Activated T-cell treated with anti-CD3 and anti-CD28 coated beads for 48 hours (primary cell): ENCODE data around the gene DOC2B.
"Not testable (repeated sequence)": the region's sequence is repeated elsewhere in the genome, so short reads cannot be mapped to it uniquely, and the experiment has no call there.

Experiments
- DNase-seq: peaks from one replicate; pipeline ENCODE4 v3.0.0-alpha.2; 2020; ENCODE audit warnings: low read depth

Gene DOC2B

DNA sequence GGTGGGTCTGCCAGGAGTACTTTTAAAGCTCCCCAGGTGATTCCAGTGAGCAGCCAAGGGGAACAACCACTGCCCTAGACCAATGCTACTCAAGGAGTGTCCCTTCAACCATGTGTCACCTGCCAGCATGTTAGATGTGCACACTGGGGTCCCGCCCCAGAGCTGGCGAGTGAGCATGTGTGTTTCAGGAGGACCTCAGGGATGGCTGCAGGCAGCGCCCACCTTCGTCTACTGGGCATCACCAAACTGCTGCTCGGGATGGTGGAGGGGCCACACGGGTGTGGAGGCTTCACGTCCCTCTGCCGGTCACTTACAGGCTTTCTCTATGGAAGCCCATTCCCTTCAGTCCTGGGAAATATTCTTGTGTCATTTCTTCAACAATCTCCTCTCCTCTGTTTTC is 29.0 kb upstream of the DOC2B start:
- DNase-seq = no peak

DNA sequence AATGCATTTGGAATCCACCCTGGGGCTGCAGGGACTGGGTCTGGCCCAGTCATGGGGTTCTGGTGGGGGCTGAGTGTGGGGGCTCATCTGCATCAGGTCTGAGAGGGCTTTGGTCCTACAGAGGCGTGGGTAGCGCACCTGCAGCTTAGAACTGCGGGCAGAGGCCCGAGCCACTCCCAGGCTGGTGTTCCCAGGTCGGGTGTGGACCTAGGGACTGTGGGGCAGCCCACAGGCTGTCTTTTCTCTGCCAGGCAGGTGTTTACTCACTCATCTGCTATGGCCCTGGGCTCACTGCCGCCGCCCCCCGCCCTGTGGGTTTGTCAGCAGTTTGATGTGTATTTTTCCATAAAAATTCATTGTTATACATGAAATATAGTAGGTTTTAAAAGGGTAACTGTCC is 27.0 kb upstream of the DOC2B start:
- DNase-seq = no peak

DNA sequence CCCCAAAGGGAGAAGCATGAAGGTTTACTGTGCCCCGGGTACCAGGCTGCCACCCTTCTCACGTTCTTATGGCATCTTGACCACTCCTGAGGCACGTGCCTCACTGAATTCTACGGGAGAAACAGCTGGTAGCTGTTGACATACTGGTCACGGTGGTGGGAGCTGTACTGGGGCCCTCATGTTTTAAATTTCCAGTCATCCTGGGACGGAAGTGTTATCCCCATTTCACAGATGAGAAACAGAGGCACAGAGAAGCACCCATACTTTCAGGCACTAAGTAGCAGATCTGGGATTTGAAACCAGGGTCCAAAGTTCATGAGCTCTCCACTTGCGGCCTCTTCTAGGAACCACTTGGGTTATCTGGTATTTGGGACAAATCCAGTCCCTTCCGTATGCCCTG is 26.3 kb upstream of the DOC2B start:
- DNase-seq = no peak

- no peak for DNase-seq
Observed at GRCh38 chr17:206941-207560, 25.6 kb upstream of the DOC2B start.

DNA sequence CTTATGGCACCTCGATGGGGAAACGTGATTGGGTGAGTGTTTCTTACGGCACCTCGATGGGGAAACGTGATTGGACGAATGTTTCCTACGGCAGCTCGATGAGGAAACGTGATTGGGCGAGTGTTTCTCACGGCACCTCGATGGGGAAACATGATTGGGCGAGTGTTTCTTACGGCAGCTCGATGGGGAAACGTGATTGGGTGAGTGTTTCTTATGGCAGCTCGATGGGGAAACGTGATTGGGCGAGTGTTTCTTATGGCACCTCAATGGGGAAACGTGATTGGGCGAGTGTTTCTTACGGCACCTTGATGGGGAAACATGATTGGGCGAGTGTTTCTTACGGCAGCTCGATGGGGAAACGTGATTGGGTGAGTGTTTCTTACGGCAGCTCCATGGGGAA is 25.0 kb upstream of the DOC2B start:
- not testable (repeated sequence) for DNase-seq

DNA sequence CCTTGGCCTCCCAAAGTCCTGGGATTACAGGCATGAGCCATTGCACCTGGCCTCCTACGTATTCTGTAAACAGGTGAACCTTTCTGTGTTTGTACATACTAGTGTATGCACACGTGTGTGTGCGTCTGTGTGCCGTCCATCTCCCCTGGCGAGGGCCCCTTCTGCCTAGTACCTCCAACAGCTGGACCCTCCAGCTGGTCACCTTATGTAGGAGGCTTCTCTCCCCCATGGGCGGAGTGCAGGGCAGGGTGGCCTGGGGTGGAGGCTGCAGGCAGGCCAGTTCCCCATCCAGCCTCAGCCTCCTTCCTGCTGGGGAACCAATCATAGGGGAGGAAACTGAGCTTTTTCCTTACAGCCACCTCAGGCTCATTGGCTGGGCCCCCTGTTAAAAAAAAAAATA is 24.4 kb upstream of the DOC2B start:
- DNase-seq = no peak

DNA sequence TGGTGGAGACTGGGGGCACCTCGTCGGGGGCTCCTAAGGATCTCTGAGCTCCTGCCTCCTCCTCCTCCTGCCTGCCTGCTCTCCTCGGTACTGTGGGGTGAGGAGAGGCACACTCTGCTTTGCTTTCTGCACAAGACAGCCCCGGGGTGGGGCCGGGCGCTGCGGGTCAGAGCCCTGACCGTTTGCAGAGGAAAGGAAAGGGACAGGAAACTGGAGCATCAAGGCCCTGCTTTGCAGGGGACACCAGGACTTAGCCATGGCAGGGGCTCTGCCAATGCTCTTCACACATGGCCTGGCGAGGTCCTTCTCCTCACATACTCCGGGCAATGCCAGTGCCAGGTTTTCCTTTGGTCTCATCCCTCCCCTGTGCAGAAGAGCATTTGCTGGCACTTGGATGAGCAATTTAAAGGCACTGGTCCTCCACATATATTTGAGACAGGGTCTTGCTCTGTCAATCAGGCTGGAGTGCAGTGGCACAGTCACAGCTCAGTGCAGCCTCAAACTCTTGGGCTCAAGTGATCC is 23.8 kb upstream of the DOC2B start:
- no peak for DNase-seq

- DNase-seq = no peak
Observed at GRCh38 chr17:204427-205147, 23.1 kb upstream of the DOC2B start.

DNA sequence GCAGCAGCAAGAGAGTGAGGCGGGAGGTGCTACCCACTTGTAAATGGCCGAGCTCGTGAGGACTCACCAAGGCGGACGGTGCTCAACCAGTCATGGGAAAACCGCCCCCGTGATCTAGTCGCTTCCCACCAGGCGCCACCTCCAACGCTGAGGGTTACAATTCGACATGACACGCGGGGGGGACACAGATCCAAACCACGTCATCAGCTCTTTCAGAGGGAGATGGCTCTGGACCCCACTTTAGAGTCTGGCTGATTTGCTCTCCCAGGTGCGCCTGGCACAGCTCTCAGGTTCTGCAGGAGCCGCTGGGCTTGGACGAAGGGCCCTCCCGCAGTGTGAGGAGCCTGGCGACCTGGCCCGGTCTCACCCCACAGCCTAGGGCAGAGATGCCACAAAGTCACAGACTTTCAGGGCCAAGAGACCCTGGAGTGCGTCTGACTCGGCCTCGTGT is 21.1 kb upstream of the DOC2B start:
- DNase-seq = no peak

GRCh38 chr17:201736-202135 is 20.3 kb upstream of the DOC2B start:
- DNase-seq = not testable (repeated sequence)

- DNase-seq = not testable (repeated sequence)
Observed at GRCh38 chr17:201257-201656, 19.8 kb upstream of the DOC2B start.

DNA sequence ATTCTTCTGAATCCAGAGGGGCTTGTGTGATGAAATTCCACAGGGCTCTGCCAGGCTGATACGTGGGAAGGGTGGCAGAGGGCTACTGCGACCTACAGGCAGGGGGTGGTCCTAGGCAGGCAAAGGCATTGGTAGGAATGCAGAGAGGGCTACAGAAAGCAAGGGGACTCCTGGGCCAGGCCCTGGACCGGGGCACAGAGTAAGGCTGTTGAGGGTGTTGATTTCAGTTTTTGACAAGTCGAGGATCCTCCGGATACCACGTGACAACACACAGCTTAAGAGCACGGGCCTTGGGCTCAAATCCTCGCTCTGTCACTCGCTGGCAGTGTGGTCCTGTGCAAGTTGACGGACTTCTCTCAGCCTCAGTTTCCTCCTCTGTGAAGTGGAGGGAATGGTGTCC is 19.1 kb upstream of the DOC2B start:
- DNase-seq = no peak

DNA sequence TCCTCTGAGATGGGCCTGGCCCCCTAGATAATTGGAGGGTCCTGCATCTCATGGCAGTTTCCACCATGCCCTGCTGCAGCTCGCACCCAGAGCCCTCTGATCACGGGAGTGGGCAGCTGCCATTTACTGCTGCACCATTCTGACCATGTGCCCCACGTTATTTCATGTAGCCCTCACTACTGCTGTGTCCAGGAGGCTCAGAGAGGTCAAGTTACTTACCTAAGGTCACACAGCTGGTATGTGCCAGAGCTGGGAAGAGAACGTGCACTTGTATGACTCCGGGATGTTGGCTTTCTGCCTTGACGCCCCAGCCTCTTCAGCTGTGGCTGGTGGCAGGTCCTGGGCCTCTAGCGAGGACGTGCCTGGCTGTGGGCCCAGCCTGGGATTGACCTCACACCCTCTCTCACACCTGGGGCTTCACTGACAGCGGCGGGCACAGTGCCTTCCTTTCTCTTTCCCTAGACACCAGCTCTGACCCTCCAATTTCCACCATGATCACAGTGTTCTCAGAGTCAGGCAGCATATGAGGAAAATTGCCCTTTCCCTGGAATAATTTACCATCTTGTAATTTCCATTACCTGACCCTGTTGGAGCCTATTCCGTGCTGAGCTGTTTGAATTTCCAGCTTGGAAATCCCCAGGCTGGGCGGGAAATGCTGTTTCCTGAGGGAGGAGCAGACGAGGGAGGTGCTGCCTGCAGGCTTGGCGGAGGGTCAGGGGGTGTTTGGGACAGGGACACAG is 18.5 kb upstream of the DOC2B start:
- DNase-seq = no peak

DNA sequence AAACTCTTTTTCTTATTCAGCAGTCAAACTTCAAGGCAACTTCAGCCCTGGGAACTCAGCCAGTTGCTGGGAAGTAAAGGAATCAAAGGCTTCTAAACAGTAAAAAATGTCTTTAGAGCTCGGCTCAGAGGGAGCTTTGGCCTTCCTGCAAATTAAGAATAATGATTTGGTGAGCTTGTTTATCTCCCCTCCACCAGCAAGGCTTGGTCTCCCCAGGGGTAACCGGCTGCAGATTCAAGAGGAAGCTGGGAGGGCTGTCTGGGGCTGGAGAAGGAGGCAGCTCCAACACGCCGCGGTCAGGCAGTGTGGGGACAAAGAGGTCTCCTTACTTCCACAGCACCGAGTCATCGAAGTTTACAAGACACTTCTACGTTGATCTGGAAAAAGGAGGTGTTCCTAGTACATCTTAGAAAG is 17.7 kb upstream of the DOC2B start:
- DNase-seq = no peak

DNA sequence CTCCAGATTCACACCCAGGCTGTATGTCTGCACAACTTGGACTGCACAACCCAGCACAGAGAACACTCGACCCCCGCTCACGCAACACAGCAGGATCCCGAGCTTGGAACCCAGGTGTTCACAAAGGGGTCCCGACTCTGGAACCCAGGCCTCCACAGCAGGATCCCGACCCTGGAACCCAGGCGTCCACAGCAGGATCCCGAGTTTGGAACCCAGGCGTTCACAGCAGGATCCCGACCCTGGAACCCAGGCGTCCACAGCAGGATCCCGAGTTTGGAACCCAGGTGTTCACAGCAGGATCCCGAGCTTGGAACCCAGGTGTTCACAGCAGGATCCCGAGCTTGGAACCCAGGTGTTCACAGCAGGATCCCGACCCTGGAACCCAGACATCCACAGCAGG is 16.8 kb upstream of the DOC2B start:
- DNase-seq = not testable (repeated sequence)

DNA sequence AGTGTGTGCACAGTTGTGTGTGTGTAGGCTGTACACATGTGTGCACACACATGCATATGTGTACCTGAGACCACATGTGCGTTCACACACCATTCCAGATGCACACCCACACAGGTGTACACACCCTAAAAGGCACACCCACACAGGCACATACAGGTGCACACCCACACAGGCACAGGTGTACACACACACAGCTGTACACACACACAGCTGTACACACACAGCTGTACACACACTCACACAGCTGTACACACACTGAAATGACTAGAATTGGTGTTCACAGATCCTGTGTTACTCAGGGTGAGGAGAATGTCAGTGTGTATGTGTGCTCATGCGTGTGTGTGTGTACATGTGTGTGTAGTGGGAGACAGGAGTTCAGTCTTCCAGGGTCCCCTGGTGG is 15.9 kb upstream of the DOC2B start:
- no peak for DNase-seq

- DNase-seq = no peak
Observed at GRCh38 chr17:194828-195602, 13.6 kb upstream of the DOC2B start.

- no peak for DNase-seq
Observed at GRCh38 chr17:193841-194806, 12.7 kb upstream of the DOC2B start.

GRCh38 chr17:193426-193810 is 12.0 kb upstream of the DOC2B start:
- DNase-seq = no peak

GRCh38 chr17:192666-193425 is 11.4 kb upstream of the DOC2B start:
- DNase-seq = no peak
